Thoracic aorta (tissue), 2 donors: ENCODE results near the gene SH3RF1. TPM values are rescaled to one million over a fixed set of nuclear protein-coding genes. Genes with fewer than 3 reads are reported as not detected.

Experiments used
- ATAC-seq: fragments of 150-250 bp; one replicate; pipeline ENCODE4 v1.8.0; 2017; ENCODE audit warnings: low read depth; ENCODE audit not compliant: insufficient number of reproducible peaks, low FRiP score
- DNase-seq: peaks from one replicate; pipeline ENCODE4 v3.0.0-alpha.2; 2020; ENCODE audit warnings: low spot score
- H3K27ac ChIP-seq, 2 donors: fragments of 200-600 bp; sonication (generic); 1 replicate in 1 of 2; 2 replicates in 1 of 2; pipeline ENCODE4 v1.5.1; 2016; ENCODE audit warnings: mild to moderate bottlenecking in 2 of 2, moderate library complexity in 2 of 2
- H3K27me3 ChIP-seq: fragments of 200-600 bp; sonication (generic); replicated peaks from 2 replicates; pipeline ENCODE4 v1.6.0; 2016; ENCODE audit warnings: mild to moderate bottlenecking; ENCODE audit not compliant: insufficient read depth
- H3K36me3 ChIP-seq: fragments of 200-600 bp; sonication (generic); one replicate; pipeline ENCODE4 v1.5.1; 2016
- H3K4me1 ChIP-seq, 2 donors: fragments of 200-600 bp; sonication (generic); 1 replicate in 1 of 2; 2 replicates in 1 of 2; pipeline versions ENCODE4 v1.5.1 to v1.6.0; 2016; ENCODE audit warnings: low read depth in 2 of 2, mild to moderate bottlenecking in 1 of 2; ENCODE audit not compliant: control insufficient read depth in 1 of 2
- H3K4me3 ChIP-seq: fragments of 200-600 bp; sonication (generic); 2 replicates; pipeline ENCODE4 v1.5.1; 2016; ENCODE audit warnings: mild to moderate bottlenecking
- H3K9me3 ChIP-seq: fragments of 200-600 bp; sonication (generic); 2 replicates; pipeline ENCODE4 v1.5.1; 2016
- CTCF ChIP-seq: fragments of 200-600 bp; sonication (generic); IDR thresholded peaks from one replicate; pipeline ENCODE4 v1.5.1; 2019; ENCODE audit warnings: antibody characterized with exemption
- total RNA-seq, 2 donors: library from RNA; depleted of rRNA; stranded (reverse); fragments of >200 nt; gene quantifications; one replicate each; pipeline versions ENCODE4 v1.1.0 to v1.2.3, GENCODE V29; 2016

Gene SH3RF1
- 10 to 100 TPM; 21.9 to 24.6 TPM for total RNA-seq

- TF ChIP-seq CTCF: no peak
- no peaks in the 10 kb centered on the region for H3K36me3 ChIP-seq
These were observed at the start of gene SH3RF1 for GRCh38 chr4:169270810-169271691. SH3RF1 (minus strand) TSS chr4:169270956; CDS start chr4:169269212, 1,744 bp downstream.

GRCh38 chr4:169315530-169316343, 45.0 kb upstream of the SH3RF1 start:
- H3K4me1 ChIP-seq: peaks cover 0 to 15% of the 10 kb centered on the region in 2 donors
- H3K36me3 ChIP-seq: no peaks in the 10 kb centered on the region
- ATAC-seq (no peak), DNase-seq (no peak)
- H3K27me3 ChIP-seq: no peaks in the 10 kb centered on the region
- no peak for TF ChIP-seq CTCF
- H3K27ac ChIP-seq: no peak overlapping the region
- H3K9me3 ChIP-seq: no peaks in the 10 kb centered on the region
- no peak overlapping the region for H3K4me3 ChIP-seq

More at GRCh38 chr4:169270810-169271691, at the start of gene SH3RF1:
- H3K27ac ChIP-seq: peak within 1 kb of the TSS; percentile 88 to 93
- H3K4me3 ChIP-seq: peak within 1 kb of the TSS; percentile 92
- H3K4me1 ChIP-seq: peaks cover 11 to 45% of the 10 kb centered on the region in 2 donors
- peak; percentile 78 for ATAC-seq
- H3K27me3 ChIP-seq: no peaks in the 10 kb centered on the region
- DNase-seq: peak; percentile 66
- no peaks in the 10 kb centered on the region for H3K9me3 ChIP-seq

GRCh38 chr4:169314906-169315305, 44.1 kb upstream of the SH3RF1 start:
- peaks cover 0 to 15% of the 10 kb centered on the region in 2 donors for H3K4me1 ChIP-seq
- no peaks in the 10 kb centered on the region for H3K36me3 ChIP-seq
- DNase-seq (no peak), ATAC-seq (no peak)
- H3K9me3 ChIP-seq: no peaks in the 10 kb centered on the region
- no peak for TF ChIP-seq CTCF
- no peak overlapping the region for H3K27ac ChIP-seq
- peak overlapping the region; percentile 14 for H3K4me3 ChIP-seq
- H3K27me3 ChIP-seq: no peaks in the 10 kb centered on the region

- H3K4me3 ChIP-seq: no peak overlapping the region
- H3K27ac ChIP-seq: no peak overlapping the region
- peaks cover 0 to 15% of the 10 kb centered on the region in 2 donors for H3K4me1 ChIP-seq
- no peak for DNase-seq
- TF ChIP-seq CTCF: no peak
- H3K36me3 ChIP-seq: no peaks in the 10 kb centered on the region
- no peak for ATAC-seq
- no peaks in the 10 kb centered on the region for H3K9me3 ChIP-seq
- H3K27me3 ChIP-seq: no peaks in the 10 kb centered on the region
These were observed 43.0 kb upstream of the SH3RF1 start for GRCh38 chr4:169313732-169314131.
